A673 (cell line): ENCODE data around the gene SRPK1. TPM values are rescaled to one million over a fixed set of nuclear protein-coding genes. Genes with fewer than 3 reads are reported as not detected.

ENCODE experiments used
- BruUV-seq: library from RNA; stranded (reverse); fragments of 400-500 nt; replicated peaks from 2 replicates; lab custom pipeline; 2021; lab: Mats Ljungman, UMichigan
- CTCF ChIA-PET: fragments of 300-600 bp; sonication (Branson Sonifier 250); formaldehyde crosslinking; loops from one replicate; lab custom pipeline; 2022; ENCODE audit warnings: antibody characterized with exemption; lab: Charles Lee
- POLR2A ChIA-PET: fragments of 300-600 bp; sonication (Branson Sonifier 250); formaldehyde crosslinking; loops from one replicate; lab custom pipeline; 2022; ENCODE audit warnings: antibody characterized with exemption; ENCODE audit not compliant: low non-redundant PET; lab: Charles Lee
- DNase-seq: peaks from one replicate; pipeline ENCODE4 v3.0.0-alpha.2; 2015; ENCODE audit warnings: low spot score
- H3K27ac ChIP-seq: fragments of 200-600 bp; sonication (generic); 2 replicates; pipeline ENCODE4 v1.5.1; 2016; ENCODE audit warnings: mixed run types, low read depth, mild to moderate bottlenecking, mixed read lengths, antibody characterized with exemption, low read length; ENCODE audit not compliant: poor library complexity, severe bottlenecking
- H3K27me3 ChIP-seq: fragments of 200-600 bp; sonication (generic); replicated peaks from 2 replicates; pipeline ENCODE4 v1.6.1; 2017; ENCODE audit warnings: mixed run types, low read depth, mild to moderate bottlenecking, mixed read lengths, antibody characterized with exemption, low read length; ENCODE audit not compliant: insufficient read depth, poor library complexity
- H3K36me3 ChIP-seq: fragments of 200-600 bp; sonication (generic); 2 replicates; pipeline ENCODE4 v1.6.1; 2016; ENCODE audit warnings: mixed run types, mild to moderate bottlenecking, mixed read lengths, antibody characterized with exemption, low read length; ENCODE audit not compliant: insufficient read depth, poor library complexity, severe bottlenecking
- H3K4me1 ChIP-seq: fragments of 200-600 bp; sonication (generic); 2 replicates; pipeline ENCODE4 v1.6.1; 2017; ENCODE audit warnings: mixed run types, mild to moderate bottlenecking, mixed read lengths, antibody characterized with exemption, low read length; ENCODE audit not compliant: insufficient read depth, poor library complexity, severe bottlenecking
- H3K4me3 ChIP-seq: fragments of 200-600 bp; sonication (generic); 2 replicates; pipeline ENCODE4 v1.5.1; 2016; ENCODE audit warnings: low read depth, mixed run types, mild to moderate bottlenecking, mixed read lengths, low read length; ENCODE audit not compliant: poor library complexity, severe bottlenecking
- H3K9me3 ChIP-seq: fragments of 200-600 bp; sonication (generic); 2 replicates; pipeline ENCODE4 v1.6.1; 2016; ENCODE audit warnings: mixed run types, low read depth, mild to moderate bottlenecking, mixed read lengths, antibody characterized with exemption, low read length; ENCODE audit not compliant: poor library complexity, severe bottlenecking
- CTCF ChIP-seq: fragments of 300-800, 200-600 bp; sonication (generic); conservative IDR thresholded peaks from 2 replicates; pipeline ENCODE4 v1.5.1; 2017; ENCODE audit warnings: low read depth, mild to moderate bottlenecking, antibody characterized with exemption, low read length, moderate library complexity, mixed read lengths
- EZH2 ChIP-seq: fragments of 200-600 bp; sonication (generic); IDR thresholded peaks from 2 replicates; pipeline ENCODE4 v1.6.1; 2017; ENCODE audit warnings: borderline replicate concordance, low read depth, mild to moderate bottlenecking, mixed read lengths, antibody characterized with exemption, low read length; ENCODE audit not compliant: poor library complexity, severe bottlenecking
- intact Hi-C: fragments of 100-400 bp; cut with micrococcal nuclease; formaldehyde crosslinking; loops from one replicate; pipeline ENCODE4 v1.10.0; 2022; ENCODE audit not compliant: unreplicated experiment
- total RNA-seq: library from RNA; stranded (reverse); gene quantifications from 2 replicates; pipeline ENCODE4 v1.2.3, GENCODE V29; 2021

SRPK1 gene
- total RNA-seq, 1 experiment from 2014 or later: 104 TPM

DNA sequence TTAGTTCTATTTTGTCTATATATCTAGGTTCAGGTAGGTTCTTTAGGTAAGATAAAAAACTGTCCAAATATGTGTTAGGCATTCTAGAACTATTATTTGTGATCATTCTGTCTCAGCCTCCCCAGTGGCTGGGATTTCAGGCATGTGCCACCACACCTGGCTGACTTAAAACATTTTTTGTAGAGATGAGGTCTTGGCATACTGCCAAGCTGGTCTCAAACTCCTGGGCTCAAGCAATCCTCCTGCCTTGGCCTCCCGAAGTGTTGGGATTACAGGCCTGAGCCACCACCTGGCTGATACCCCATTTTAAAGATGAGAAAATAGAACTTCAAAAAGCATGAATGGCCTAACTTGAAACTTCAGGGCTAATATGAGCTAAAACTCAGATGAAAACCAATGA lies 81.9 kb downstream of the SRPK1 start:
- CTCF ChIA-PET: no interaction called here
- no TSS peak for BruUV-seq

GRCh38 chr6:35833536-35833935 lies 87.4 kb downstream of the SRPK1 start:
- Histone ChIP-seq H3K4me1 (no peaks in the 10 kb centered on the region), H3K9me3 (no peaks in the 10 kb centered on the region), H3K36me3 (peaks cover 37% of the 10 kb centered on the region), H3K4me3 (no peak overlapping the region), H3K27ac (no peak overlapping the region), H3K27me3 (no peaks in the 10 kb centered on the region)
- ChIA-PET CTCF (no interaction called here), POLR2A (no interaction called here)
- BruUV-seq: no TSS peak
- intact Hi-C loops: no loop called here
- DNase-seq: no peak
- TF ChIP-seq EZH2: no peak
- no peak for TF ChIP-seq CTCF

More for the DNA sequence above, 81.9 kb downstream of the SRPK1 start:
- DNase-seq: no peak
- H3K36me3 ChIP-seq: peaks cover 54% of the 10 kb centered on the region
- no peaks in the 10 kb centered on the region for H3K27me3 ChIP-seq
- no peak overlapping the region for H3K27ac ChIP-seq
- H3K4me3 ChIP-seq: no peak overlapping the region
- TF ChIP-seq CTCF (no peak), EZH2 (no peak)
- H3K4me1 ChIP-seq: no peaks in the 10 kb centered on the region
- intact Hi-C loops: no loop called here
- POLR2A ChIA-PET: no interaction called here
- H3K9me3 ChIP-seq: no peaks in the 10 kb centered on the region

DNA sequence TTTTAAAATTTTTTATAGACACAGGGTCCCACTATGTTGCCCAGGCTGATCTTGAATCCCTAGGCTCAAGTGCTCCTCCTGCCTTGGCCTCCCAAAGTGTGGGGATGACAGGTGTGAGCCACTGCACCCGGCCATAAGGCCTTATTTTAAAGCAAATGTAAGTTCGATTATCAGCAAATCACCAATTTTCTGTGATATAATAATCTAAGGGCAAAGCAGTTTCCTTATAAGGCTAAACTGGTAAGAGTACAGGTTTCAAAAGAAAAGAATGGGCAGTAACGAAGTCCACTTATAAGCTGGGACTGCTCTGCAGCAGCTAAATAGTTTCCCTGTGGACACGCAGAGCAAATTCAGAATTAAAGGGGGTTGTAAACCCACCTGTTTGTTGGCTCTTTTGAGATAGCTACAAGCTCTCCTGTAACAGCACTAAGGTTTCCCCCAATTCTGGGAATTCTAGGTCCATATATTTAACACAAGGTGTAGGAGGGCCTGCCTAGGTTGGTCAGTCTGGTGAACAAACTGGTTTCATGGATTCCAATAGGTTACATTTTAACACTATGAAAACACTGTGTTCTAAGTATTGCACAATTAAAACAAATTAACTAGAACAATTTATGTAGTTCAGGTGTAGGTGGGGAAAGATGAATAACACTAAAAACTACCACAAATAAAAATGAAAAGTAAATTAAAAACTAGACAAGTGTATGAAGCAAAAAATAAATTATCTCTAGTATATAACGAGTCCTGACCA lies 89.5 kb downstream of the SRPK1 start:
- TF ChIP-seq CTCF: no peak
- no peak for TF ChIP-seq EZH2
- Histone ChIP-seq H3K36me3 (peaks cover 23% of the 10 kb centered on the region), H3K27me3 (no peaks in the 10 kb centered on the region), H3K9me3 (no peaks in the 10 kb centered on the region), H3K27ac (no peak overlapping the region), H3K4me1 (no peaks in the 10 kb centered on the region), H3K4me3 (no peak overlapping the region)
- no peak for DNase-seq
- BruUV-seq: no TSS peak
- POLR2A ChIA-PET: no interaction called here
- intact Hi-C loops: no loop called here
- CTCF ChIA-PET: no interaction called here
